Measurements from ENCODE around the gene OSBPL8. TPM values are rescaled to one million over a fixed set of nuclear protein-coding genes. Genes with fewer than 3 reads are reported as not detected.

The OSBPL8 gene
- total RNA-seq, 2 donors from 2014 or later = 25.9 to 32.8 TPM

DNA sequence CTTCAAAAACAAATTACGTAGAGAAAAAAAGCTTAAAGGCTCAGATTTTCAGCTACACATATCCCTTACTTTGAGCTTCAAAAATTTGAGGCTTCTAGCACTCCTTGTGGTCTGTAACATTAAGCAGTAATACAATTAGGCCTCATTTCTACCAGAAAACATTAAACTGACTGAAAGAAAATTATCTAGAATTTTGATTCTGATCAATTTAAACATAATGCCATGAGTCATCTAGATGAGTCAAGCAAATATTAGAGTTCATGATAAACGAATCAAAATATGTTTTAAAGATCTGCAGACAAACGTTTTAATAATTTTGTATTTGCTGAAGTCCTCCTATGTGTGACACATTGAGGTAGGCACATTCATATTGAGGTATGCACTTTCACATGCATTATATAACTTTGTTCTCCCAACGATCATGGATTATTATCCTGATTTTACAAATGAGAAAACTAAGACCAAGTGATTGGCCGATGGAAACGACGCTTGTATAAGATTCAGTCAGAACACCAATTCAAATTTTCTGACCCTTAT, 4.3 kb downstream of the OSBPL8 start:
- H3K4me3 ChIP-seq = no peak overlapping the region
- TF ChIP-seq, protein P1, sequence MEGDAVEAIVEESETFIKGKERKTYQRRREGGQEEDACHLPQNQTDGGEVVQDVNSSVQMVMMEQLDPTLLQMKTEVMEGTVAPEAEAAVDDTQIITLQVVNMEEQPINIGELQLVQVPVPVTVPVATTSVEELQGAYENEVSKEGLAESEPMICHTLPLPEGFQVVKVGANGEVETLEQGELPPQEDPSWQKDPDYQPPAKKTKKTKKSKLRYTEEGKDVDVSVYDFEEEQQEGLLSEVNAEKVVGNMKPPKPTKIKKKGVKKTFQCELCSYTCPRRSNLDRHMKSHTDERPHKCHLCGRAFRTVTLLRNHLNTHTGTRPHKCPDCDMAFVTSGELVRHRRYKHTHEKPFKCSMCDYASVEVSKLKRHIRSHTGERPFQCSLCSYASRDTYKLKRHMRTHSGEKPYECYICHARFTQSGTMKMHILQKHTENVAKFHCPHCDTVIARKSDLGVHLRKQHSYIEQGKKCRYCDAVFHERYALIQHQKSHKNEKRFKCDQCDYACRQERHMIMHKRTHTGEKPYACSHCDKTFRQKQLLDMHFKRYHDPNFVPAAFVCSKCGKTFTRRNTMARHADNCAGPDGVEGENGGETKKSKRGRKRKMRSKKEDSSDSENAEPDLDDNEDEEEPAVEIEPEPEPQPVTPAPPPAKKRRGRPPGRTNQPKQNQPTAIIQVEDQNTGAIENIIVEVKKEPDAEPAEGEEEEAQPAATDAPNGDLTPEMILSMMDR (IDR thresholded peaks at IDR 0.05) = no peak
- H3K36me3 ChIP-seq = no peaks in the 10 kb centered on the region
- no peak for DNase-seq
- H3K27ac ChIP-seq = no peak overlapping the region
- no peaks in the 10 kb centered on the region for H3K27me3 ChIP-seq
- no peaks in the 10 kb centered on the region for H3K9me3 ChIP-seq
- intact Hi-C loops (cut with DNase I) = loop anchor here (10.0 kb wide), 1 partner anchor 90 kb away; no protein-coding TSS in a partner anchor
- H3K9ac ChIP-seq (ENCODE audit: low read depth in 2 of 2, low read length in 2 of 2) = no peak overlapping the region
- H3K4me1 ChIP-seq = no peaks in the 10 kb centered on the region

DNA sequence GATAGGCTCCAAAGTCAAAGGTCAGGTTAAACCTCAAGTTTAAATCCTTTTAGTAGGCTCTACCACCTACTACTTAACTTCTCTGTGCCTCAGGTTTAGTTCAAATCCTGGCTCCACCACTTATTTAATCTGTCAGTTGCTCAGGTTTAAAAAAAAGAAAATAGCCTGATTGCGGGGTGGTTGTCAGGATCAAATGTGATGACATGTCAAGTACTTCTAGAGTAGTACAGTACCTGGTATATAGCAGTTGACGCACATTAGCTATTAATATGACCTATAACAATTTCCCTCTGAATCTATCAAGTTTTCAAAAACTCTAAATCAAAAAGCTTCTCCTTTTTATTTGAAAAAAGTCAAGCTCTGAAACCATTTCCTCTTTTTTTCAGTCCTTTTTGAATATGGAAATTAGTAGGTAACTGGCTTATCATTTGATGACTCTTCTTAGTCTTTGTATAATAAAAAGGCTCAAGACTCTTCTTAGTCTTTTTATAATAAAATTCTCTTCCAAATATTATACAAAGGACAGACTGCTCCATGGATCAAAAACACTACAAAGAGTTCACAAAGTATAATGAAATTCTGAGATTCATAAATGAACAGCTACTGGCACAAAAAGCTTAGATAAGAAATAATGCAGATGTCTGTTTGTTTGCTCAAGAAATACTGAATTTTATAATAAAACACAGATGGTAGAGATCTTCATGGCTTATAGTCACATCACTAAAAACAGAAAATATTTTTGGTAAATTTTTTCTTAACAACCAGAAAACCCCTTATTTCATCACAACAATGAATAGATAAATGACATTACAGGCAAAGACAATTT, 5.0 kb downstream of the OSBPL8 start:
- Histone ChIP-seq H3K36me3 (no peaks in the 10 kb centered on the region), H3K9me3 (no peaks in the 10 kb centered on the region), H3K27ac (no peak overlapping the region), H3K4me1 (no peaks in the 10 kb centered on the region), H3K27me3 (no peaks in the 10 kb centered on the region), H3K4me3 (no peak overlapping the region), H3K9ac (ENCODE audit: low read depth in 2 of 2, low read length in 2 of 2) (no peak overlapping the region)
- no peak for DNase-seq
- intact Hi-C loops (cut with DNase I) = loop anchor here (10.0 kb wide), 1 partner anchor 90 kb away; no protein-coding TSS in a partner anchor
- TF ChIP-seq, protein P1 (IDR thresholded peaks at IDR 0.05) = no peak

DNA sequence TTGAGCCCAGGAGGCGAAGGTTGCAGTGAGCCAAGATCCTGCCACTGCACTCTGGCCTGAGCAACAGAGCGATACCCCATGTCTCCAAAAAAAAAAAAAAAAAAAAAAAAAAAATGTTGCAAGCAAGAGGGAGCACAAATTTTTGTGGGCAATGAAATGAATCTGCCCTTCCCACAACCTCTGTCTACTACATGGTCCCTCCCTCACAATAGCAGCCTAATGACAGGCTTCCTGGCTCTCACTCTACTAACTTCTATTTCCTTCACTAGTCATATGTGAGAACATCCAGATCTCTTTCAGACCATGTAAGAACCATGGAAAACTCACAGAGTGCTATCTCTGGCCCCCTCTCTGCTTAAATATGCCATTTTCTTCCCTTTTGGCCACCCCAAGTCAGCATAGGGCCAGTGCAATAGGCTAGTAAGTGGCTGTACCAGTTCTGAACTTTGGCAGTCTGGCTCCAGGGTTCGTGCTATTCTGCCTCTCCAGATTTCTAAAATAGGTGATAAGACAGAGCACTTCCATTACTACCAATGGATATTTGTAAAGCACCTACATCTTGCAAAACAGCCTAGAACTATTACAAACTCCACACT, 7.1 kb downstream of the OSBPL8 start:
- intact Hi-C loops (cut with DNase I) = loop anchor here (10.0 kb wide), 1 partner anchor 88 kb away; no protein-coding TSS in a partner anchor
- Histone ChIP-seq H3K4me1 (no peaks in the 10 kb centered on the region), H3K9me3 (no peaks in the 10 kb centered on the region), H3K9ac (ENCODE audit: low read depth in 2 of 2, low read length in 2 of 2) (no peak overlapping the region), H3K27ac (no peak overlapping the region), H3K4me3 (no peak overlapping the region), H3K27me3 (no peaks in the 10 kb centered on the region), H3K36me3 (no peaks in the 10 kb centered on the region)
- TF ChIP-seq, protein P1 (IDR thresholded peaks at IDR 0.05) = no peak
- DNase-seq = no peak

DNA sequence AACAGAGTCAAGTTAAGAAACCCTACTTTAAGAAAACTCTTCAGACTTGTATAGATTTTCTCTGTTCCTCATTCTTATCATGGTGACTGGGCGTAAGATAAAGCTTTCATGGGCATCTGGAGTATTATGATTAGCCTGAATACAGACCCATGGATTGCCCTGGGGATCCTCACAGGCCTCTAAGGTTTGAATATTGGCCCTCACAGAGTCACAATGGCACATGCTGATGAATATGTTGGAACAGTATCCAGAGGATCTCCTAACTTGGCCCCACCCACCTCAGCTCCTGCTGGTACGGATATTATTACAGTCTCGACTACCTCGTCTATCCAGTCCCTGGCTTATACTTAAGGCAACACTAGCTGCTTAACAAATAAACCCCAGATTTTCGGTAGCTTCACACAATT, 8.1 kb downstream of the OSBPL8 start:
- TF ChIP-seq, protein P1 (IDR thresholded peaks at IDR 0.05) = no peak
- DNase-seq = no peak
- H3K9ac ChIP-seq (ENCODE audit: low read depth in 2 of 2, low read length in 2 of 2) = no peak overlapping the region
- no peaks in the 10 kb centered on the region for H3K27me3 ChIP-seq
- no peak overlapping the region for H3K27ac ChIP-seq
- no peaks in the 10 kb centered on the region for H3K9me3 ChIP-seq
- intact Hi-C loops (cut with DNase I) = loop anchor here (10.0 kb wide), 1 partner anchor 87 kb away; no protein-coding TSS in a partner anchor
- no peaks in the 10 kb centered on the region for H3K36me3 ChIP-seq
- H3K4me1 ChIP-seq = no peaks in the 10 kb centered on the region
- no peak overlapping the region for H3K4me3 ChIP-seq

DNA sequence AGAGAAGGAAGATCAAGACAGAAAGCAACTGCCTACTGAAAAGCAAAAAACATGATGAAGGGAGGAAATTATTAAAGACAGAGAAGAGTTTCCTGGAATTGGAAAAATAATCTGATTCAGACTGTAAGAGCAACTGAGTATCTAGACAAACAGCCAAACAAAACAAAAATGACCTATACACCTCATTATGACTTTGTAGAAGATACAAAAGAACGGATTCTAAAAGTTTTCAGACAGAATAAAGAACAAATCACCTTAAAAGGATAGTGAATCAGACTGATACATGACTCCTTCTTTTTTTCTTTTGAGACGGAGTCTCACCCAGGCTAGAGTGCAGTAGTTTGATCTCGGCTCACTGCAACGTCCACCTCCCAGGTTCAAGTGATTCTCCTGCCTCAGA, 10.4 kb downstream of the OSBPL8 start:
- no peaks in the 10 kb centered on the region for H3K27me3 ChIP-seq
- H3K9me3 ChIP-seq = no peaks in the 10 kb centered on the region
- intact Hi-C loops (cut with DNase I) = no loop called here
- H3K4me1 ChIP-seq = no peaks in the 10 kb centered on the region
- DNase-seq = no peak
- no peak overlapping the region for H3K9ac ChIP-seq (ENCODE audit: low read depth in 2 of 2, low read length in 2 of 2)
- no peak overlapping the region for H3K27ac ChIP-seq
- no peak overlapping the region for H3K4me3 ChIP-seq
- no peaks in the 10 kb centered on the region for H3K36me3 ChIP-seq
- TF ChIP-seq, protein P1 (IDR thresholded peaks at IDR 0.05) = no peak

Data from colonic mucosa (tissue), 4 donors.